Neural cell (in vitro differentiated cells): ENCODE results near the gene MSI1. TPM values are rescaled to one million over a fixed set of nuclear protein-coding genes. Genes with fewer than 3 reads are reported as not detected.

Source experiments
- H2AFZ ChIP-seq: fragments of 200-600, 300-800 bp; sonication (generic), shearing (Covaris generic); 2 replicates; pipeline ENCODE4 v1.6.0; 2014; ENCODE audit warnings: low read depth, mild to moderate bottlenecking, antibody characterized with exemption, low read length, moderate library complexity
- H3F3A ChIP-seq: fragments of 200-600 bp; shearing (Covaris generic); 2 replicates; pipeline ENCODE4 v1.6.1; 2016; ENCODE audit warnings: mild to moderate bottlenecking, moderate library complexity, mixed read lengths, antibody characterized with exemption, low read length; ENCODE audit not compliant: insufficient read depth, poor library complexity, severe bottlenecking
- H3K27ac ChIP-seq: fragments of 200-600, 300-800 bp; sonication (generic), shearing (Covaris generic); 2 replicates; pipeline ENCODE4 v1.5.1; 2014; ENCODE audit warnings: mild to moderate bottlenecking, low read length, moderate library complexity
- H3K27me3 ChIP-seq: fragments of 300-800, 200-600 bp; sonication (generic), shearing (Covaris generic); 2 replicates; pipeline ENCODE4 v1.6.0; 2014; ENCODE audit warnings: mild to moderate bottlenecking, low read depth, low read length, moderate library complexity; ENCODE audit not compliant: insufficient read depth
- H3K36me3 ChIP-seq: fragments of 300-800, 200-600 bp; sonication (generic), shearing (Covaris generic); 2 replicates; pipeline ENCODE4 v1.5.1; 2014; ENCODE audit warnings: mild to moderate bottlenecking, antibody characterized with exemption, low read length, moderate library complexity; ENCODE audit not compliant: insufficient read depth
- H3K4me2 ChIP-seq: fragments of 300-800, 200-600 bp; sonication (generic), shearing (Covaris generic); 2 replicates; pipeline ENCODE4 v1.6.0; 2014; ENCODE audit warnings: mild to moderate bottlenecking, low read length
- H3K4me3 ChIP-seq: fragments of 300-800, 200-600 bp; sonication (generic), shearing (Covaris generic); 2 replicates; pipeline ENCODE4 v1.5.1; 2014; ENCODE audit warnings: mild to moderate bottlenecking, low read length, moderate library complexity
- H3K79me2 ChIP-seq: fragments of 200-600 bp; shearing (Covaris generic); replicated peaks from 2 replicates; pipeline ENCODE4 v1.6.0; 2014; ENCODE audit warnings: mild to moderate bottlenecking, low read length, moderate library complexity; ENCODE audit not compliant: insufficient read depth
- H3K9ac ChIP-seq: fragments of 300-800, 200-600 bp; sonication (generic), shearing (Covaris generic); 2 replicates; pipeline ENCODE4 v1.6.1; 2016; ENCODE audit warnings: mild to moderate bottlenecking, low read length, mixed read lengths
- H3K9me2 ChIP-seq: fragments of 200-600 bp; shearing (Covaris generic); 2 replicates; pipeline ENCODE4 v1.6.1; 2016; ENCODE audit warnings: mild to moderate bottlenecking, low read length, mixed read lengths; ENCODE audit not compliant: insufficient read depth
- H3K9me3 ChIP-seq: fragments of 200-600, 300-800 bp; sonication (generic), shearing (Covaris generic); 2 replicates; pipeline ENCODE4 v1.6.1; 2016; ENCODE audit warnings: mild to moderate bottlenecking, mixed run types, low read length, moderate library complexity, mixed read lengths
- H4K20me1 ChIP-seq: fragments of 200-600 bp; shearing (Covaris generic); 2 replicates; pipeline ENCODE4 v1.6.1; 2016; ENCODE audit warnings: mild to moderate bottlenecking, mixed run types; ENCODE audit not compliant: insufficient read depth
- EP300 ChIP-seq: fragments of 450-650 bp; conservative IDR thresholded peaks from 2 replicates; pipeline ENCODE4 v1.6.1; 2014; ENCODE audit warnings: antibody characterized with exemption, mild to moderate bottlenecking, moderate library complexity; ENCODE audit not compliant: poor library complexity, severe bottlenecking
- EZH2 ChIP-seq: fragments of 200-600, 300-800 bp; shearing (Covaris generic), sonication (generic); IDR thresholded peaks from 2 replicates; pipeline ENCODE4 v1.6.1; 2014; ENCODE audit warnings: antibody characterized with exemption, low read length, borderline replicate concordance, mild to moderate bottlenecking; ENCODE audit not compliant: insufficient read depth, poor library complexity, severe bottlenecking
- MXI1 ChIP-seq: fragments of 450-650 bp; conservative IDR thresholded peaks from 2 replicates; pipeline ENCODE4 v1.6.1; 2014; ENCODE audit warnings: antibody characterized with exemption, mild to moderate bottlenecking; ENCODE audit not compliant: poor library complexity, severe bottlenecking
- POLR2AphosphoS5 ChIP-seq: IDR thresholded peaks from 2 replicates; pipeline ENCODE4 v1.6.1; 2012
- RAD21 ChIP-seq: fragments of 450-650 bp; conservative IDR thresholded peaks from 2 replicates; pipeline ENCODE4 v1.6.1; 2014; ENCODE audit warnings: antibody characterized with exemption, mild to moderate bottlenecking, moderate library complexity
- SMC3 ChIP-seq: fragments of 450-650 bp; conservative IDR thresholded peaks from 2 replicates; pipeline ENCODE4 v1.6.1; 2014; ENCODE audit warnings: antibody characterized with exemption, mild to moderate bottlenecking, moderate library complexity; ENCODE audit not compliant: poor library complexity
- TAF1 ChIP-seq: IDR thresholded peaks from 2 replicates; pipeline ENCODE4 v1.6.1; 2012; ENCODE audit warnings: low read depth
- polyA plus RNA-seq: library from polyadenylated mRNA; depleted of rRNA; stranded (reverse); fragments of >200 nt; gene quantifications from 2 replicates; pipeline ENCODE4 v1.2.3, GENCODE V29; 2014
- TF ChIP-seq, protein P1 (sequence below): fragments of 450-650 bp; IDR thresholded peaks from 2 replicates; pipeline ENCODE4 v1.5.1; 2014; ENCODE audit warnings: antibody characterized with exemption, mild to moderate bottlenecking, moderate library complexity; ENCODE audit not compliant: poor library complexity, severe bottlenecking
- TF ChIP-seq, protein P2 (sequence below): IDR thresholded peaks from 2 replicates; pipeline ENCODE4 v1.6.1; 2012; ENCODE audit warnings: borderline replicate concordance

MSI1 gene
- polyA plus RNA-seq, 1 donor from 2014 or later, result 7.5 TPM

DNA sequence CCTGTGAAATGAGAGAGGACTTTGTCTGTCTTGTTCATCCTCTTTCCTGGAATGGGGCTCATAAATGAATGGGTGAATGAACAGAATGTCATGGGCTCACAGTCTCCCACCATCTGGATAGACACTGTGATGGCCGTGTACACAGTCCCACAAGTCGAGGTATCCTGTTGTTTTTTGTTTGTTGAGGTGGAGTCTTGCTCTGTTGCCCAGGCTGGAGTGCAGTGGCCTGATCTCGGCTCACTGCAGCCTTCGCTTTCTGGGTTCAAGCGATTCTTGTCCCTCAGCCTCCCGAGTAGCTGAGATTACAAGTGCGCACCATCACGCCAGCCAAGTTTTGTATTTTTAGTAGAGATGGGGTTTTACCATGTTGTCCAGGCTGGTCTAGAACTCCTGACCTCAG lies 25.3 kb downstream of the MSI1 start:
- H3K36me3 ChIP-seq, result no peaks in the 10 kb centered on the region
- TF ChIP-seq SMC3 (no peak), POLR2AphosphoS5 (no peak), RAD21 (no peak), TAF1 (no peak), MXI1 (no peak), EZH2 (no peak), EP300 (no peak)
- TF ChIP-seq, protein P1, sequence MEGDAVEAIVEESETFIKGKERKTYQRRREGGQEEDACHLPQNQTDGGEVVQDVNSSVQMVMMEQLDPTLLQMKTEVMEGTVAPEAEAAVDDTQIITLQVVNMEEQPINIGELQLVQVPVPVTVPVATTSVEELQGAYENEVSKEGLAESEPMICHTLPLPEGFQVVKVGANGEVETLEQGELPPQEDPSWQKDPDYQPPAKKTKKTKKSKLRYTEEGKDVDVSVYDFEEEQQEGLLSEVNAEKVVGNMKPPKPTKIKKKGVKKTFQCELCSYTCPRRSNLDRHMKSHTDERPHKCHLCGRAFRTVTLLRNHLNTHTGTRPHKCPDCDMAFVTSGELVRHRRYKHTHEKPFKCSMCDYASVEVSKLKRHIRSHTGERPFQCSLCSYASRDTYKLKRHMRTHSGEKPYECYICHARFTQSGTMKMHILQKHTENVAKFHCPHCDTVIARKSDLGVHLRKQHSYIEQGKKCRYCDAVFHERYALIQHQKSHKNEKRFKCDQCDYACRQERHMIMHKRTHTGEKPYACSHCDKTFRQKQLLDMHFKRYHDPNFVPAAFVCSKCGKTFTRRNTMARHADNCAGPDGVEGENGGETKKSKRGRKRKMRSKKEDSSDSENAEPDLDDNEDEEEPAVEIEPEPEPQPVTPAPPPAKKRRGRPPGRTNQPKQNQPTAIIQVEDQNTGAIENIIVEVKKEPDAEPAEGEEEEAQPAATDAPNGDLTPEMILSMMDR, result no peak
- TF ChIP-seq, protein P2, sequence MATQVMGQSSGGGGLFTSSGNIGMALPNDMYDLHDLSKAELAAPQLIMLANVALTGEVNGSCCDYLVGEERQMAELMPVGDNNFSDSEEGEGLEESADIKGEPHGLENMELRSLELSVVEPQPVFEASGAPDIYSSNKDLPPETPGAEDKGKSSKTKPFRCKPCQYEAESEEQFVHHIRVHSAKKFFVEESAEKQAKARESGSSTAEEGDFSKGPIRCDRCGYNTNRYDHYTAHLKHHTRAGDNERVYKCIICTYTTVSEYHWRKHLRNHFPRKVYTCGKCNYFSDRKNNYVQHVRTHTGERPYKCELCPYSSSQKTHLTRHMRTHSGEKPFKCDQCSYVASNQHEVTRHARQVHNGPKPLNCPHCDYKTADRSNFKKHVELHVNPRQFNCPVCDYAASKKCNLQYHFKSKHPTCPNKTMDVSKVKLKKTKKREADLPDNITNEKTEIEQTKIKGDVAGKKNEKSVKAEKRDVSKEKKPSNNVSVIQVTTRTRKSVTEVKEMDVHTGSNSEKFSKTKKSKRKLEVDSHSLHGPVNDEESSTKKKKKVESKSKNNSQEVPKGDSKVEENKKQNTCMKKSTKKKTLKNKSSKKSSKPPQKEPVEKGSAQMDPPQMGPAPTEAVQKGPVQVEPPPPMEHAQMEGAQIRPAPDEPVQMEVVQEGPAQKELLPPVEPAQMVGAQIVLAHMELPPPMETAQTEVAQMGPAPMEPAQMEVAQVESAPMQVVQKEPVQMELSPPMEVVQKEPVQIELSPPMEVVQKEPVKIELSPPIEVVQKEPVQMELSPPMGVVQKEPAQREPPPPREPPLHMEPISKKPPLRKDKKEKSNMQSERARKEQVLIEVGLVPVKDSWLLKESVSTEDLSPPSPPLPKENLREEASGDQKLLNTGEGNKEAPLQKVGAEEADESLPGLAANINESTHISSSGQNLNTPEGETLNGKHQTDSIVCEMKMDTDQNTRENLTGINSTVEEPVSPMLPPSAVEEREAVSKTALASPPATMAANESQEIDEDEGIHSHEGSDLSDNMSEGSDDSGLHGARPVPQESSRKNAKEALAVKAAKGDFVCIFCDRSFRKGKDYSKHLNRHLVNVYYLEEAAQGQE, result no peak
- no peak overlapping the region for H2AFZ ChIP-seq
- no peaks in the 10 kb centered on the region for H3K9me3 ChIP-seq
- H3K27me3 ChIP-seq, result no peaks in the 10 kb centered on the region
- no peaks in the 10 kb centered on the region for H3K79me2 ChIP-seq
- H3K27ac ChIP-seq, result no peak overlapping the region
- no peaks in the 10 kb centered on the region for H3K9me2 ChIP-seq
- H3K4me2 ChIP-seq, result no peak overlapping the region
- no peak overlapping the region for H3K4me3 ChIP-seq
- no peaks in the 10 kb centered on the region for H4K20me1 ChIP-seq
- no peaks in the 10 kb centered on the region for H3F3A ChIP-seq
- H3K9ac ChIP-seq, result no peak overlapping the region

DNA sequence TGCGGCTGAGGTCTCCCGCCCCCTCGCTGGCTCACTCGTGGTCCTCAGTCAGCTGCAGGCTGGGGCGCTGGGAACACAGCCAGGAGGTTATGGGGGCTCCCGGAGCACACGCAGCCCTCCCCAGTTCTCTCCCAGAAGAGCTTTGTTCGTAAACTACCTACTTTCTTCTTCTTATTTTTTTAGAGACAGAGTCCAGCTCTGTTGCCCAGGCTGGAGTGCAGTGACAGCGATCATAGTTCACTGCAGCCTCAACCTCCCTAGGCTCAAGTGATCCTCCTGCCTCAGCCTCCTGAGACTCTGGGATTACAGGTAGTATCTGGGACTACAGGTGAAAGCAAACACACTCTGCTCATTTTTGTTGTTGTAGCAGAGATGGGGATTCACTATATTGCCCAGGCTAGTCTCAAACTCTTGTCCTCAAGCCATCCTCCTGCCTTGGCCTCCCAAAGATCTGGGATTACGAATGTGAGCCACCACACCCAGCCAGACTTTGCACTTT lies 25.9 kb downstream of the MSI1 start:
- no peak overlapping the region for H3K4me2 ChIP-seq
- H3K4me3 ChIP-seq, result no peak overlapping the region
- no peaks in the 10 kb centered on the region for H3K9me2 ChIP-seq
- TF ChIP-seq RAD21 (no peak), POLR2AphosphoS5 (no peak), SMC3 (no peak), EZH2 (no peak), TAF1 (no peak), MXI1 (no peak), EP300 (no peak)
- TF ChIP-seq, protein P1, result no peak
- TF ChIP-seq, protein P2, result no peak
- H3K9me3 ChIP-seq, result no peaks in the 10 kb centered on the region
- no peaks in the 10 kb centered on the region for H3F3A ChIP-seq
- no peaks in the 10 kb centered on the region for H3K79me2 ChIP-seq
- H3K9ac ChIP-seq, result no peak overlapping the region
- no peaks in the 10 kb centered on the region for H3K27me3 ChIP-seq
- no peaks in the 10 kb centered on the region for H4K20me1 ChIP-seq
- H2AFZ ChIP-seq, result no peak overlapping the region
- H3K27ac ChIP-seq, result no peak overlapping the region
- no peaks in the 10 kb centered on the region for H3K36me3 ChIP-seq
